SJCRH30 (cell line): Measurements from ENCODE around the gene OLFM4. TPM values are rescaled to one million over a fixed set of nuclear protein-coding genes. Genes with fewer than 3 reads are reported as not detected.

ENCODE experiments used
- DNase-seq, 2 experiments: peaks; one replicate each; pipeline ENCODE4 v3.0.0-alpha.2; 2015 to 2020
- H3K27ac ChIP-seq: fragments of 250-450 bp; sonication (Bioruptor Pico); 2 replicates; pipeline ENCODE4 v1.5.1; 2020; ENCODE audit warnings: mild to moderate bottlenecking, moderate library complexity
- H3K27me3 ChIP-seq: fragments of 250-450 bp; sonication (Bioruptor Pico); 2 replicates; pipeline ENCODE4 v1.5.1; 2020; ENCODE audit warnings: mild to moderate bottlenecking, moderate library complexity
- H3K36me3 ChIP-seq: fragments of 250-450 bp; sonication (Bioruptor Pico); 2 replicates; pipeline ENCODE4 v1.5.1; 2020; ENCODE audit warnings: mild to moderate bottlenecking, moderate library complexity
- H3K4me1 ChIP-seq: fragments of 250-450 bp; sonication (Bioruptor Pico); 2 replicates; pipeline ENCODE4 v1.5.1; 2020; ENCODE audit warnings: mild to moderate bottlenecking, moderate library complexity
- H3K4me3 ChIP-seq: fragments of 250-450 bp; sonication (Bioruptor Pico); 2 replicates; pipeline ENCODE4 v1.5.1; 2020; ENCODE audit warnings: mild to moderate bottlenecking, moderate library complexity
- H3K9me3 ChIP-seq: fragments of 250-450 bp; sonication (Bioruptor Pico); replicated peaks from 2 replicates; pipeline ENCODE4 v1.5.1; 2020; ENCODE audit warnings: mild to moderate bottlenecking, moderate library complexity
- total RNA-seq: library from RNA; depleted of rRNA; stranded (reverse); fragments of >200 nt; shearing (Covaris generic); gene quantifications from 2 replicates; pipeline ENCODE4 v1.2.3, GENCODE V29; 2014

OLFM4 gene
- total RNA-seq, 1 experiment from 2014 or later: 1.1 TPM

GRCh38 chr13:53032849-53033248 lies 4.2 kb downstream of the OLFM4 start:
- H3K4me3 ChIP-seq: no peak overlapping the region
- no peak overlapping the region for H3K27ac ChIP-seq
- DNase-seq: no peak
- no peaks in the 10 kb centered on the region for H3K36me3 ChIP-seq
- no peaks in the 10 kb centered on the region for H3K27me3 ChIP-seq
- H3K4me1 ChIP-seq: peaks cover 3% of the 10 kb centered on the region; the same call in 1 of the 2 replicates
- no peaks in the 10 kb centered on the region for H3K9me3 ChIP-seq

GRCh38 chr13:53038993-53039392 lies 10.4 kb downstream of the OLFM4 start:
- Histone ChIP-seq H3K4me1 (peaks cover 3% of the 10 kb centered on the region; the same call in 1 of the 2 replicates), H3K27me3 (no peaks in the 10 kb centered on the region), H3K27ac (no peak overlapping the region), H3K36me3 (no peaks in the 10 kb centered on the region), H3K9me3 (no peaks in the 10 kb centered on the region), H3K4me3 (no peak overlapping the region)
- DNase-seq: no peak

- Histone ChIP-seq H3K36me3 (no peaks in the 10 kb centered on the region), H3K27me3 (no peaks in the 10 kb centered on the region), H3K27ac (no peak overlapping the region), H3K4me3 (no peak overlapping the region), H3K9me3 (no peaks in the 10 kb centered on the region), H3K4me1 (no peaks in the 10 kb centered on the region; the same call in 1 of the 2 replicates)
- DNase-seq: no peak
Measured at GRCh38 chr13:53041968-53042516, 13.4 kb downstream of the OLFM4 start.

GRCh38 chr13:53042877-53043276 lies 14.3 kb downstream of the OLFM4 start:
- no peaks in the 10 kb centered on the region for H3K9me3 ChIP-seq
- no peaks in the 10 kb centered on the region; the same call in 1 of the 2 replicates for H3K4me1 ChIP-seq
- no peak for DNase-seq
- no peaks in the 10 kb centered on the region for H3K27me3 ChIP-seq
- H3K36me3 ChIP-seq: no peaks in the 10 kb centered on the region
- H3K4me3 ChIP-seq: no peak overlapping the region
- no peak overlapping the region for H3K27ac ChIP-seq

GRCh38 chr13:53043398-53043797 lies 14.8 kb downstream of the OLFM4 start:
- Histone ChIP-seq H3K36me3 (no peaks in the 10 kb centered on the region), H3K9me3 (no peaks in the 10 kb centered on the region), H3K27me3 (no peaks in the 10 kb centered on the region), H3K4me1 (no peaks in the 10 kb centered on the region; the same call in 1 of the 2 replicates), H3K4me3 (no peak overlapping the region), H3K27ac (no peak overlapping the region)
- DNase-seq: no peak

GRCh38 chr13:53045189-53045588 lies 16.6 kb downstream of the OLFM4 start:
- Histone ChIP-seq H3K9me3 (no peaks in the 10 kb centered on the region), H3K4me1 (no peaks in the 10 kb centered on the region; the same call in 1 of the 2 replicates), H3K27me3 (no peaks in the 10 kb centered on the region), H3K4me3 (no peak overlapping the region), H3K27ac (no peak overlapping the region), H3K36me3 (no peaks in the 10 kb centered on the region)
- peak; percentile 13 to 37 for DNase-seq

- Histone ChIP-seq H3K9me3 (no peaks in the 10 kb centered on the region), H3K36me3 (no peaks in the 10 kb centered on the region), H3K27ac (no peak overlapping the region), H3K4me3 (no peak overlapping the region), H3K4me1 (no peaks in the 10 kb centered on the region; the same call in 1 of the 2 replicates), H3K27me3 (no peaks in the 10 kb centered on the region)
- no peak for DNase-seq
Measured at GRCh38 chr13:53048880-53049279, 20.3 kb downstream of the OLFM4 start.

- DNase-seq: no peak
- Histone ChIP-seq H3K27me3 (no peaks in the 10 kb centered on the region), H3K27ac (no peak overlapping the region), H3K36me3 (no peaks in the 10 kb centered on the region), H3K4me1 (no peaks in the 10 kb centered on the region), H3K9me3 (no peaks in the 10 kb centered on the region), H3K4me3 (no peak overlapping the region)
Measured at GRCh38 chr13:53050151-53050550, 21.5 kb downstream of the OLFM4 start.

GRCh38 chr13:53052675-53053074 lies 24.1 kb downstream of the OLFM4 start:
- no peaks in the 10 kb centered on the region for H3K36me3 ChIP-seq
- no peak for DNase-seq
- H3K4me1 ChIP-seq: no peaks in the 10 kb centered on the region
- no peak overlapping the region for H3K4me3 ChIP-seq
- no peaks in the 10 kb centered on the region for H3K27me3 ChIP-seq
- H3K9me3 ChIP-seq: no peaks in the 10 kb centered on the region
- H3K27ac ChIP-seq: no peak overlapping the region

GRCh38 chr13:53054569-53054968 lies 26.0 kb downstream of the OLFM4 start:
- Histone ChIP-seq H3K9me3 (no peaks in the 10 kb centered on the region), H3K36me3 (no peaks in the 10 kb centered on the region), H3K4me1 (no peaks in the 10 kb centered on the region), H3K27ac (no peak overlapping the region), H3K27me3 (no peaks in the 10 kb centered on the region), H3K4me3 (no peak overlapping the region)
- no peak for DNase-seq

GRCh38 chr13:53058065-53058679 lies 29.6 kb downstream of the OLFM4 start:
- Histone ChIP-seq H3K27me3 (no peaks in the 10 kb centered on the region), H3K27ac (no peak overlapping the region), H3K9me3 (no peaks in the 10 kb centered on the region), H3K4me1 (no peaks in the 10 kb centered on the region), H3K36me3 (no peaks in the 10 kb centered on the region), H3K4me3 (no peak overlapping the region)
- no peak for DNase-seq

GRCh38 chr13:53060840-53061490 lies 32.4 kb downstream of the OLFM4 start:
- Histone ChIP-seq H3K9me3 (no peaks in the 10 kb centered on the region), H3K27me3 (no peaks in the 10 kb centered on the region), H3K27ac (no peak overlapping the region), H3K4me3 (no peak overlapping the region), H3K4me1 (peaks cover 8% of the 10 kb centered on the region), H3K36me3 (no peaks in the 10 kb centered on the region)
- no peak for DNase-seq

GRCh38 chr13:53064731-53065130 lies 36.1 kb downstream of the OLFM4 start:
- Histone ChIP-seq H3K4me3 (no peak overlapping the region), H3K4me1 (peaks cover 22% of the 10 kb centered on the region), H3K27me3 (no peaks in the 10 kb centered on the region), H3K9me3 (no peaks in the 10 kb centered on the region), H3K27ac (no peak overlapping the region), H3K36me3 (no peaks in the 10 kb centered on the region)
- DNase-seq: peak; percentile 46 to 70

GRCh38 chr13:53066411-53066810 lies 37.8 kb downstream of the OLFM4 start:
- Histone ChIP-seq H3K9me3 (no peaks in the 10 kb centered on the region), H3K36me3 (no peaks in the 10 kb centered on the region), H3K27ac (no peak overlapping the region), H3K4me3 (no peak overlapping the region), H3K4me1 (peaks cover 25% of the 10 kb centered on the region), H3K27me3 (no peaks in the 10 kb centered on the region)
- no peak for DNase-seq

GRCh38 chr13:53068585-53069520 lies 40.2 kb downstream of the OLFM4 start:
- peaks cover 26% of the 10 kb centered on the region for H3K4me1 ChIP-seq
- H3K27ac ChIP-seq: no peak overlapping the region
- peak; percentile 84 to 90 for DNase-seq
- no peaks in the 10 kb centered on the region for H3K27me3 ChIP-seq
- H3K4me3 ChIP-seq: no peak overlapping the region
- no peaks in the 10 kb centered on the region for H3K36me3 ChIP-seq
- H3K9me3 ChIP-seq: no peaks in the 10 kb centered on the region
